GM21526 (cell line): ENCODE data around the gene A4GNT.
"Not testable (repeated sequence)": the region's sequence is repeated elsewhere in the genome, so short reads cannot be mapped to it uniquely, and the experiment has no call there.

Experiments
- ATAC-seq: cut with Tn5 transposase; IDR thresholded peaks from one replicate; pipeline ENCODE4 v1.9.1; 2021; ENCODE audit warnings: moderate library complexity; ENCODE audit not compliant: unreplicated experiment, low FRiP score

Gene A4GNT

GRCh38 chr3:138119423-138119766 lies 12.8 kb downstream of the A4GNT start:
- ATAC-seq: no peak

DNA sequence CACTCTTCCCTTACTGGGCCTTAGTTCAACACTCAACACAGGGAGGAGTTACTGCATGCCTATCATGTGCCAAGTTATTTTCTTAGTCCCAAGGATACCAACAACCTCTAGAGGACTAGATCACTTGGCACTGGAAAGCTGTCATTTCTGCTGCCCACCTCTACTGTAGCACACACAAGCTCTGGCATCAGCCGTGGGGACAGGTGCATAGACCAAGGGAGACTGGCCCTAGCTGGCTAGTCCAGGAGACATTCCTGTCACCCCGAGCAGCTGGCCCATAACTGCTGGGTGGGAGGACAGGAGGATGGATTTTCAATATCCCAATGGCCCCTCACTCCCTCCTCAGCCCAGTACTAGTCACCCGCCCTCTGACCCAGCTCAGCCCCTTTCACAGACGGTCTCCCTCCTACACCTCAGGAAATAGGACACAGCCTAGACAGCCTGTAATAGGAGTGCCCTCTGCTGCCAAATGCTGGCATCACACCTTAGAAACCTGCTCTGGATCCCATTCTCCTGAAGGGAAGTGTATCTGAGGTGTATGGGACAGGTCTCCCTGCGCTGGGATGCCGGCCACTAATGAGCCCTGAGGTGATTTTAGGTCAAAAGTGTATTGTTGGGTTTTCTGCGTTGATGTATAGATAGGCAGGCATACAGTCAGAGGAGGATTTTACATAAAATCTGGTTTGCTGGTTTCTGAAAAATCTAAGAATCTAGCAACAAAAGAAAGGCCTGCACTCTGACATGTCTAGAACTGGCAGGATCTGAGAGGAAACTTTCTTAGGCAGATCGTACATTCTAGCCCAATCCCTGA lies 13.4 kb downstream of the A4GNT start:
- peak; percentile 78 for ATAC-seq

- peak; percentile 78 for ATAC-seq
These were observed 16.9 kb downstream of the A4GNT start, which contains the start of gene DZIP1L for GRCh38 chr3:138114988-138115971. TSS of gene DZIP1L (minus strand) at chr3:138115608. CDS start at chr3:138103971, 11,637 bp downstream.

- ATAC-seq: no peak
These were observed 17.7 kb downstream of the A4GNT start for GRCh38 chr3:138114431-138114918.

- ATAC-seq: no peak
These were observed 18.9 kb downstream of the A4GNT start for GRCh38 chr3:138113326-138113725.

- ATAC-seq: no peak
These were observed 19.8 kb downstream of the A4GNT start for GRCh38 chr3:138112362-138112761.

- ATAC-seq: no peak
These were observed 26.6 kb downstream of the A4GNT start for GRCh38 chr3:138105598-138105997.

GRCh38 chr3:138103466-138103865 lies 28.7 kb downstream of the A4GNT start:
- ATAC-seq: no peak

DNA sequence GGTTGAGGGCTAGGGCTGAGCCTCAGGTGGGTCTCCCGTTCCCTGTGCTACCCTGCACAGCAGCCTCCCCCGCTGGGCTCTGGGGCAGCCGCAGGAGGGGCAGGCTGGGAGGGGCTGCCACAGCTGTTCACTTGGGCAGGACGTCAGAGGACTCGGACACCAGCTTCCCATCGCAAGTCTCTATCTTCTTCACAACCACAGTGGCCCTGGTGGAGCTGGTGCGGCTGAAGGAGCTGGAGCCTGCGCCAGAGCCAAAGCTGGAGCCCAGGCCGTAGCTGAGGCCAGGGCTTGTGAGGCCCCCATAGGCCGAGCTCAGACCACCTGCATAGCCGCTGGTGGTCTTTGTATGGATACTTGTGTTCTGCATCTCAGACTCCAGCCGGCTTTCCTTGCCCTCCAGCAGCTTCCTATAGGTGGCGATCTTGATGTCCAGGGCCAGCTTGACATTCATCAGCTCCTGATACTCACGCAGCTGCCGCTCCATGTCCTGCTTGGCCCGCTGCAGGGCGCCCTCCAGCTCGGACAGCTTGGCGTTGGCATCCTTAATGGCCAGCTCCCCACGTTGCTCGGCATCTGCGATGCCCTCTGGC lies 30.7 kb downstream of the A4GNT start:
- not testable (repeated sequence) for ATAC-seq

DNA sequence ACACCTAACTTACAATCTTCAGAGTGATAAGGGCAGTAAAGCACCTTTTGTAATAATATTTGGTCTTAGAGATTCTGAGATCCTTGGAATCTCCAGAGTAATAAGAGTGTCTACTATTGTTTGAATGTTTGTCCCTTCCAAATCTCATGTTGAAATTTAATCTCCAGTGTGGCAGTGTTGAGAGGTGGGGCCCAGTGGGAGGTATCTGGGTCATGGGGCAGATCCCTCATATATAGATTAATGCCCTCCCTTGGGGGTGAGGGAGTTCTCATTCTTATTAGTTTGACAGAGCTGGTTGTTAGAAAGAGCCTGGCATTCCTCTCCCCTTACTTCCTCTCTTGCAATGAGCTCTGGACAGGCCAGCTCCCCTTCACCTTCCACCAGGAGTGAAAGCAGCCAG lies 32.8 kb downstream of the A4GNT start:
- no peak for ATAC-seq

- no peak for ATAC-seq
These were observed 34.7 kb downstream of the A4GNT start for GRCh38 chr3:138097192-138098172.

DNA sequence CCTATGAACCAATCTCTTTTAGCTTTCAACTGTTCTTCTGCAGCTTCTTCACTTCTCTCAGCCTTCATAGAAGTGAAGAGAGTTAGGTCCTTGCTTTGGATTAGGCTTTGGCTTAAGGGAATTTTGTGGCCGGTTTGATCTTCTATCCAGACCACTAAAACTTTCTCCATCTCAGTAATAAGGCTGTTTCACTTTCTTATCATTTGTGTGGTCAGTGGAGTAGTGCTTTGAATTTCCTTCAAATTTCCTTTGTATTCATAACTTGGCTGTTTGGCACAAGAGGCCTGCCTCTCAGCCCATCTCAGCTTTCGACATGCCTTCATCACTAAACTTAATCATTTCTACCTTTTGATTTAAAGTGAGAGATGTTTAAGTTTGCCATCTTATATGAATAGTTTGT lies 38.5 kb downstream of the A4GNT start:
- ATAC-seq: no peak

- no peak for ATAC-seq
These were observed 40.2 kb downstream of the A4GNT start for GRCh38 chr3:138092023-138092422.

- ATAC-seq: no peak
These were observed 43.1 kb downstream of the A4GNT start for GRCh38 chr3:138089091-138089490.

DNA sequence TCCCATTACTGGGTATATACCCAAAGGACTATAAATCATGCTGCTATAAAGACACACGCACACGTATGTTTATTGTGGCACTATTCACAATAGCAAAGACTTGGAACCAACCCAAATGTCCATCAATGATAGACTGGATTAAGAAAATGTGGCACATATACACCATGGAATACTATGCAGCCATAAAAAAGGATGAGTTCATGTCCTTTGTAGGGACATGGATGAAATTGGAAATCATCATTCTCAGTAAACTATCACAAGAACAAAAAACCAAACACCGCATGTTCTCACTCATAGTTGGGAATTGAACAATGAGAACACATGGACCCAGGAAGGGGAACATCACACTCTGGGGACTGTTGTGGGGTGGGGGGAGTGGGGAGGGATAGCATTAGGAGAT lies 46.4 kb downstream of the A4GNT start:
- ATAC-seq: not testable (repeated sequence)

GRCh38 chr3:138084196-138084595 lies 48.0 kb downstream of the A4GNT start:
- no peak for ATAC-seq

DNA sequence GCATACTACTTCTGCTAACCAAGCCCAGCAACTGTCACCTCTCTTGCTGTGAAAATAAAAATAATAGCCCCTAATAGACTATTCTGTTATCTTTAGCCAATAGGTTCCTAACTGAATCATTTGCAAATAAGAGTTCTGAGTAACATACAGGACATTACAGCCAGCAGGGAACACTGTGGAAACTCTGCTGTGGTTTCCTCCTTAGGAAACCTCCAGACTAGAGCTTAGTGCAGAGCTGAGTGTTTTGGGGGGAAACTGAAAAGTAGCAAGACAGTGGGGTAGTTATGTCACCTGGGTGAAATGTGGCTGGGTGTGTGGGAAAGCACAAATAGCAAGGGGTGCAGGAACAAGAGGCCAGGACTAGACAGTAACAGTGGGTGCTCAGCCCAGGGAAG lies 49.2 kb downstream of the A4GNT start:
- ATAC-seq: no peak

DNA sequence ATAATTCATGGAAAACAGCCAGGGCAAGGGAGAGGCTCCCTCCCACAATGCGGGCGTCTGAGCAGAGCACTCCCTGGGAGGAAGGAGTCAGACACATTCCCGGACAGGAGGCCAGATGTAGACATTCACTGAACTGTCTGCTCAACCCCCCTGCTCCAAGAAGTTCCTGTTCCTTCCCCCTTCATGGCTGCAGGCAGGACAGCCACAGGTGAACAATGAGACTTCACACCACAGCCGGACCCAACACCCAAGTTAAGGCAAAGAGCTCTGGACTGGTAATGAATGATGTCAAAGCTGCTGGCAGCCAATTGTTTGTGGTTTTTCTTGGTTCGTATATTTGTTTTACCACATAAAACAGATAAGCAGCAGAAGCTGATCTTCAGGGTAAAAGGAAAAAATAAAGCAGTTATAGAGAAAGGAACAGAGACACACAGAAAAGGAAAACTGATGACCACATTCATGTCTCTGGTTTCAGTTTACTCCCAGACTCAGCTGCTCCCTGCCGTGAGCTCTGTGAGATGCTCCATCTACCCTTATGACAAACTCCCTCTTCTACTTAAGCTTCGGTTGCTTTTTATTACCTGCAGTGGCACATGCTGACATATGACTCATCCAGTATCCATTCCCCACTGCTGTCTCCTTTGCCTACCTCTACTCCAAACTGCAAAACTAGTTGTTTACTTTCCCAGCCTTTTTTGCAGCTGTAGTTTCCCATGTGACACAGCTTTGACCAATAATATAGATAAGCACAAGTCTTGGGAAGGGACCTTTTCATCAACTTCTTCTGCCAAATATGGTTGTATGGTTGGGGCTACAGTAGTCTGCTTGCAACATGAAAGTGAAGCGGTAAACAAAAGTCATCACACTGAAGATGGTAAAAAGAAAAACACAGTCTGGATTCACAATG lies 49.9 kb downstream of the A4GNT start:
- no peak for ATAC-seq
